ENCODE results near the gene SERPINA1. TPM values are rescaled to one million over a fixed set of nuclear protein-coding genes. Genes with fewer than 3 reads are reported as not detected.

SERPINA1 gene
- total and polyA plus RNA-seq, 2 of the 13 experiments (the other 11 are each of a cell fraction or from before 2014, with no cell fraction given), result 3,266 to 11,015 TPM

GRCh38 chr14:94423453-94424056 is 35.2 kb upstream of the SERPINA1 start (continued):
- no peak for TF ChIP-seq HNF1A (IDR thresholded peaks at IDR 0.05; ENCODE audit: low read depth)
- no peak for TF ChIP-seq HNF1A (CRISPR knock-in tag; IDR thresholded peaks at IDR 0.05; ENCODE audit: borderline replicate concordance)
- 0 out of 2 replicates have a peak, but pooled peaks have one; percentile 21 for TF ChIP-seq PAXIP1 (CRISPR knock-in tag; conservative IDR thresholded peaks at IDR 0.05)
- TF ChIP-seq MTA1 (CRISPR knock-in tag; IDR thresholded peaks at IDR 0.05; ENCODE audit: borderline replicate concordance), result no peak
- TF ChIP-seq ZNF766 (CRISPR knock-in tag; IDR thresholded peaks at IDR 0.05; ENCODE audit: borderline replicate concordance), result peak; percentile 53; the same call in 1 of the 2 replicates
- TF ChIP-seq ZNF337 (CRISPR knock-in tag; IDR thresholded peaks at IDR 0.05; ENCODE audit: borderline replicate concordance, low read depth), result no peak
- TF ChIP-seq BCL6 (CRISPR knock-in tag; IDR thresholded peaks at IDR 0.05), result no peak
- no peak for TF ChIP-seq ZNF747 (CRISPR knock-in tag; IDR thresholded peaks at IDR 0.05; ENCODE audit: borderline replicate concordance)
- peak; percentile 35; the same call in 1 of the 2 replicates for TF ChIP-seq ZNF709 (CRISPR knock-in tag; IDR thresholded peaks at IDR 0.05)
